Measurements from ENCODE around the gene RBM34. TPM values are rescaled to one million over a fixed set of nuclear protein-coding genes. Genes with fewer than 3 reads are reported as not detected.
A peak's percentile ranks its signal among the peaks of the same experiment; 100 is the strongest.

RBM34 gene
- total RNA-seq, 1 experiment from 2014 or later, result 76.4 TPM

- no peak for DNase-seq (ENCODE audit: low spot score)
Measured at GRCh38 chr1:235156265-235156664, 4.8 kb downstream of the RBM34 start.

GRCh38 chr1:235152235-235152634 lies 8.8 kb downstream of the RBM34 start:
- DNase-seq (ENCODE audit: low spot score), result no peak

GRCh38 chr1:235151033-235151432 lies 10.0 kb downstream of the RBM34 start:
- DNase-seq (ENCODE audit: low spot score), result no peak

GRCh38 chr1:235149824-235150223 lies 11.2 kb downstream of the RBM34 start:
- no peak for DNase-seq (ENCODE audit: low spot score)

GRCh38 chr1:235147269-235147668 lies 13.8 kb downstream of the RBM34 start:
- no peak for DNase-seq (ENCODE audit: low spot score)

GRCh38 chr1:235145639-235146038 lies 15.4 kb downstream of the RBM34 start:
- no peak for DNase-seq (ENCODE audit: low spot score)

GRCh38 chr1:235142991-235143390 lies 18.1 kb downstream of the RBM34 start:
- no peak for DNase-seq (ENCODE audit: low spot score)

- no peak for DNase-seq (ENCODE audit: low spot score)
Measured at GRCh38 chr1:235139315-235139714, 21.7 kb downstream of the RBM34 start.

GRCh38 chr1:235138821-235139220 lies 22.2 kb downstream of the RBM34 start:
- no peak for DNase-seq (ENCODE audit: low spot score)

- DNase-seq (ENCODE audit: low spot score), result no peak
Measured at GRCh38 chr1:235136111-235136510, 24.9 kb downstream of the RBM34 start.

GRCh38 chr1:235134171-235134570 lies 26.9 kb downstream of the RBM34 start:
- no peak for DNase-seq (ENCODE audit: low spot score)

- no peak for DNase-seq (ENCODE audit: low spot score)
Measured at GRCh38 chr1:235133086-235133485, 28.0 kb downstream of the RBM34 start.

GRCh38 chr1:235131961-235132360 lies 29.1 kb downstream of the RBM34 start:
- no peak for DNase-seq (ENCODE audit: low spot score)

GRCh38 chr1:235130766-235131270 lies 30.2 kb downstream of the RBM34 start:
- no peak for DNase-seq (ENCODE audit: low spot score)

GRCh38 chr1:235129774-235130570 lies 31.1 kb downstream of the RBM34 start:
- DNase-seq (ENCODE audit: low spot score), result no peak

GRCh38 chr1:235128456-235129328 lies 32.4 kb downstream of the RBM34 start, which contains the start of gene TOMM20:
Gene TOMM20, minus strand, starts transcription at chr1:235128837. Its CDS starts 122 bp downstream, at chr1:235128715.
- DNase-seq (ENCODE audit: low spot score), result peak; percentile 96

- no peak for DNase-seq (ENCODE audit: low spot score)
Measured at GRCh38 chr1:235127732-235128455, 33.2 kb downstream of the RBM34 start.

GRCh38 chr1:235127203-235127602 lies 33.8 kb downstream of the RBM34 start:
- DNase-seq (ENCODE audit: low spot score), result no peak

GRCh38 chr1:235124665-235125064 lies 36.4 kb downstream of the RBM34 start:
- DNase-seq (ENCODE audit: low spot score), result no peak

- no peak for DNase-seq (ENCODE audit: low spot score)
Measured at GRCh38 chr1:235124111-235124510, 36.9 kb downstream of the RBM34 start.

- DNase-seq (ENCODE audit: low spot score), result no peak
Measured at GRCh38 chr1:235122348-235122747, 38.7 kb downstream of the RBM34 start.
